NCI-H146 treated with DMSO at 0.1 percent for 48 hours (cell line): Measurements from ENCODE around the gene MBD6.

Source experiments
- DNase-seq: peaks from one replicate; lab custom pipeline; 2025; ENCODE audit not compliant: unreplicated experiment; lab: John Stamatoyannopoulos, UW

The MBD6 gene

GRCh38 chr12:57522011-57522886 is at the start of gene MBD6:
TSS of gene MBD6 (plus strand) at chr12:57522824. CDS start at chr12:57524304, 1,480 bp downstream.
- DNase-seq = peak; percentile 66

GRCh38 chr12:57473392-57473791 is 49.2 kb upstream of the MBD6 start:
- DNase-seq = no peak

GRCh38 chr12:57473886-57474285 is 48.7 kb upstream of the MBD6 start:
- DNase-seq = no peak

- DNase-seq = no peak
Measured at GRCh38 chr12:57474430-57474829, 48.2 kb upstream of the MBD6 start.

GRCh38 chr12:57474862-57475261 is 47.8 kb upstream of the MBD6 start:
- no peak for DNase-seq

GRCh38 chr12:57475271-57476161 is 47.1 kb upstream of the MBD6 start:
- DNase-seq = peak; percentile 25

- no peak for DNase-seq
Measured at GRCh38 chr12:57476162-57476992, 46.2 kb upstream of the MBD6 start.

- no peak for DNase-seq
Measured at GRCh38 chr12:57476993-57477709, 45.5 kb upstream of the MBD6 start.

GRCh38 chr12:57477710-57478681 is 44.6 kb upstream of the MBD6 start:
- DNase-seq = no peak

- no peak for DNase-seq
Measured at GRCh38 chr12:57479043-57479375, 43.6 kb upstream of the MBD6 start.

- DNase-seq = no peak
Measured at GRCh38 chr12:57479376-57480115, 43.1 kb upstream of the MBD6 start, which contains the start of gene ARHGAP9. TSS of gene ARHGAP9 (minus strand) at chr12:57479866. CDS start at chr12:57479406, 460 bp downstream.

- no peak for DNase-seq
Measured at GRCh38 chr12:57481671-57482070, 41.0 kb upstream of the MBD6 start.

GRCh38 chr12:57483466-57483865 is 39.2 kb upstream of the MBD6 start:
- no peak for DNase-seq

GRCh38 chr12:57485695-57486094 is 36.9 kb upstream of the MBD6 start:
- DNase-seq = no peak

GRCh38 chr12:57487055-57487596 is 35.5 kb upstream of the MBD6 start:
- DNase-seq = no peak

- DNase-seq = peak; percentile 95
Measured at GRCh38 chr12:57487597-57488401, 34.8 kb upstream of the MBD6 start, which contains the start of gene MARS1. TSS of gene MARS1 (plus strand) at chr12:57488068. CDS start at chr12:57488091, 23 bp downstream.
